Endothelial cell of umbilical vein (primary cell): ENCODE data around the gene AGFG2. TPM values are rescaled to one million over a fixed set of nuclear protein-coding genes. Genes with fewer than 3 reads are reported as not detected.

Experiments
- BruUV-seq: library from RNA; stranded (reverse); fragments of 400-500 nt; replicated peaks from 2 replicates; lab custom pipeline; 2021; lab: Mats Ljungman, UMichigan
- CTCF ChIA-PET: fragments of 300-600, 350-600 bp; sonication (Branson Sonifier 250); formaldehyde crosslinking; loops from one replicate; lab custom pipeline; 2021; ENCODE audit warnings: antibody characterized with exemption, inconsistent platforms; lab: Charles Lee
- POLR2A ChIA-PET: fragments of 300-600, 350-600 bp; sonication (Branson Sonifier 250); formaldehyde crosslinking; loops from one replicate; lab custom pipeline; 2021; ENCODE audit warnings: antibody characterized with exemption, inconsistent platforms; lab: Charles Lee
- DNase-seq: peaks from one replicate; pipeline ENCODE4 v3.0.0-alpha.2; 2011; ENCODE audit warnings: low read depth, low spot score
- FAIRE-seq: peaks from 2 replicates; lab custom pipeline; 2011; peaks lifted over from hg19 to GRCh38; lab: Jason Lieb, UNC
- H2AFZ ChIP-seq: 2 replicates; pipeline ENCODE4 v1.6.0; 2012; ENCODE audit warnings: low read depth, low read length, control low read depth, inconsistent platforms
- H3K27ac ChIP-seq: 2 replicates; pipeline ENCODE4 v1.5.1; 2011; ENCODE audit warnings: low read depth, mild to moderate bottlenecking, control low read depth, low read length, moderate library complexity; ENCODE audit not compliant: insufficient read depth
- H3K27me3 ChIP-seq, 2 experiments: 2 replicates each; pipeline versions ENCODE4 v1.6.0 to v1.6.1; 2011; ENCODE audit warnings: low read length in 2 of 2, mixed read lengths in 1 of 2; ENCODE audit not compliant: control insufficient read depth in 2 of 2, insufficient read depth in 2 of 2
- H3K36me3 ChIP-seq, 2 experiments: 2 replicates in 1 of 2; 3 replicates in 1 of 2; pipeline ENCODE4 v1.5.1; 2011; ENCODE audit warnings: low read length in 2 of 2, mild to moderate bottlenecking in 1 of 2, moderate library complexity in 1 of 2; ENCODE audit not compliant: control insufficient read depth in 2 of 2, insufficient read depth in 2 of 2; ENCODE audit errors: extremely low read depth in 1 of 2
- H3K4me1 ChIP-seq: 3 replicates; pipeline ENCODE4 v1.5.1; 2011; ENCODE audit warnings: mild to moderate bottlenecking, low read length; ENCODE audit not compliant: control insufficient read depth, insufficient read depth; ENCODE audit errors: extremely low read depth
- H3K4me2 ChIP-seq: 2 replicates; pipeline ENCODE4 v1.6.1; 2011; ENCODE audit warnings: low read length, control low read depth, mixed read lengths; ENCODE audit not compliant: insufficient read depth
- H3K4me3 ChIP-seq, 3 experiments: fragments of 200-600 bp in 1 of 3; sonication (generic), shearing (Covaris generic) in 1 of 3; replicated peaks in 1 of 3; 2 replicates each; pipeline ENCODE4 v1.5.1; 2011 to 2016; ENCODE audit warnings: control low read depth in 3 of 3, low read length in 3 of 3, mild to moderate bottlenecking in 2 of 3, inconsistent platforms in 1 of 3, low read depth in 1 of 3, moderate library complexity in 1 of 3; ENCODE audit not compliant: insufficient read depth in 1 of 3
- H3K79me2 ChIP-seq: 2 replicates; pipeline ENCODE4 v1.6.0; 2012; ENCODE audit warnings: low read length, inconsistent platforms; ENCODE audit not compliant: control insufficient read depth, insufficient read depth
- H3K9ac ChIP-seq: replicated peaks from 2 replicates; pipeline ENCODE3; 2011; ENCODE audit warnings: low read length, control low read depth; ENCODE audit not compliant: insufficient read depth; ENCODE audit errors: extremely low read depth
- H3K9me1 ChIP-seq: replicated peaks from 3 replicates; pipeline ENCODE4 v1.6.0; 2011; ENCODE audit warnings: mild to moderate bottlenecking, low read length; ENCODE audit not compliant: control insufficient read depth, insufficient read depth; ENCODE audit errors: extremely low read depth
- H3K9me3 ChIP-seq: replicated peaks from 2 replicates; pipeline ENCODE4 v1.5.1; 2012; ENCODE audit warnings: low read length, inconsistent platforms; ENCODE audit not compliant: control insufficient read depth, insufficient read depth
- H4K20me1 ChIP-seq: replicated peaks from 2 replicates; pipeline ENCODE3; 2011; ENCODE audit warnings: mild to moderate bottlenecking, low read length; ENCODE audit not compliant: control insufficient read depth, insufficient read depth; ENCODE audit errors: extremely low read depth
- CTCF ChIP-seq, 2 donors: IDR thresholded peaks; 1 replicate in 1 of 2; 2 replicates in 1 of 2; pipeline ENCODE4 v1.5.1; 2011; ENCODE audit warnings: low read length in 2 of 2, mild to moderate bottlenecking in 2 of 2, moderate library complexity in 2 of 2, control low read depth in 1 of 2, inconsistent platforms in 1 of 2, low read depth in 1 of 2; ENCODE audit not compliant: insufficient read depth in 1 of 2; ENCODE audit errors: extremely low read depth in 1 of 2
- EZH2 ChIP-seq: IDR thresholded peaks from 2 replicates; pipeline ENCODE4 v1.6.1; 2012; ENCODE audit warnings: borderline replicate concordance, low read depth, mild to moderate bottlenecking, moderate library complexity, low read length, inconsistent platforms; ENCODE audit not compliant: severe bottlenecking
- FOS ChIP-seq: IDR thresholded peaks from 2 replicates; pipeline ENCODE4 v1.6.1; 2011; ENCODE audit warnings: mild to moderate bottlenecking, low read length, moderate library complexity, borderline replicate concordance; ENCODE audit not compliant: insufficient read depth
- GATA2 ChIP-seq: IDR thresholded peaks from 2 replicates; pipeline ENCODE4 v1.7.0; 2011; ENCODE audit warnings: low read depth, mild to moderate bottlenecking, moderate library complexity, mixed read lengths, low read length; ENCODE audit not compliant: insufficient read length, insufficient read depth
- MAX ChIP-seq: IDR thresholded peaks from 2 replicates; pipeline ENCODE4 v1.6.1; 2011; ENCODE audit not compliant: insufficient read depth, insufficient read length
- MYC ChIP-seq: IDR thresholded peaks from one replicate; pipeline ENCODE4 v1.6.1; 2011; ENCODE audit warnings: mild to moderate bottlenecking, low read depth, low read length
- POLR2A ChIP-seq: IDR thresholded peaks from 2 replicates; pipeline ENCODE4 v1.6.1; 2012; ENCODE audit warnings: low read depth, mild to moderate bottlenecking, control low read depth, low read length
- POLR2AphosphoS5 ChIP-seq: IDR thresholded peaks from 2 replicates; pipeline ENCODE4 v1.6.1; 2012; ENCODE audit warnings: low read depth, mild to moderate bottlenecking, control low read depth, low read length, moderate library complexity; ENCODE audit not compliant: insufficient read depth
- dilution Hi-C: fragments of 300-500 bp; cut with MboI; formaldehyde crosslinking; loops from one replicate; pipeline ENCODE4 v1.15.0; 2019; ENCODE audit warnings: low sequenced_read_pairs; ENCODE audit not compliant: extremely low pct_ligation_motif_present
- intact Hi-C: fragments of 100-400 bp; cut with micrococcal nuclease; formaldehyde crosslinking; loops from one replicate; pipeline ENCODE4 v1.10.0; 2022
- polyA plus RNA-seq, 4 experiments: library from polyadenylated mRNA; depleted of rRNA in 3 of 4; stranded (reverse) in 3 of 4; unstranded in 1 of 4; fragments of >200 nt; gene quantifications; 2 replicates each; pipeline versions ENCODE4 v1.2.1 to v1.2.3, GENCODE V29; 2011 to 2012; ENCODE audit warnings: missing spikeins in 1 of 4
- total RNA-seq: library from RNA; stranded (reverse); gene quantifications from 2 replicates; pipeline ENCODE4 v1.2.3, GENCODE V29; 2021

Gene AGFG2
- total and polyA plus RNA-seq, 2 donors (not counting 3 experiments of a cell fraction or from before 2014, with no cell fraction given): 33.6 to 44.6 TPM

- H4K20me1 ChIP-seq: no peaks in the 10 kb centered on the region
- H3K4me1 ChIP-seq: peaks cover 6% of the 10 kb centered on the region
- no peak overlapping the region for H3K4me2 ChIP-seq
- no peak overlapping the region for H2AFZ ChIP-seq
- FAIRE-seq (no peak), DNase-seq (no peak)
- H3K79me2 ChIP-seq: no peaks in the 10 kb centered on the region
- H3K27me3 ChIP-seq: no peaks in the 10 kb centered on the region
- H3K4me3 ChIP-seq: no peak overlapping the region
- no peaks in the 10 kb centered on the region for H3K9me1 ChIP-seq
- no TSS peak for BruUV-seq
- no peak for TF ChIP-seq POLR2A
- TF ChIP-seq CTCF (IDR thresholded peaks at IDR 0.05; ENCODE audit: extremely low read depth in 1 of 2, insufficient read depth in 1 of 2, low read depth in 1 of 2, low read length in 2 of 2): no peak
- no peak for TF ChIP-seq FOS
- no peak for TF ChIP-seq GATA2
- no peak for TF ChIP-seq MAX
- no peak for TF ChIP-seq POLR2AphosphoS5
- TF ChIP-seq MYC: no peak
- TF ChIP-seq EZH2: no peak
- ChIA-PET POLR2A (no interaction called here), CTCF (interaction anchor here (0.7 to 1.2 kb wide), 2 partner anchors 83 to 87 kb away, joined by 3 read pairs; no protein-coding TSS in a partner anchor)
- H3K36me3 ChIP-seq: peaks cover 11 to 35% of the 10 kb centered on the region in 2 experiments
- intact Hi-C loops: no loop called here
- H3K27ac ChIP-seq: no peak overlapping the region
- no peak overlapping the region for H3K9ac ChIP-seq
- no peaks in the 10 kb centered on the region for H3K9me3 ChIP-seq
- dilution Hi-C loops: no loop called here
These were observed 17.5 kb downstream of the AGFG2 start for GRCh38 chr7:100556541-100556940.
